ENCODE results near the gene DGKQ.

DGKQ gene

DNA sequence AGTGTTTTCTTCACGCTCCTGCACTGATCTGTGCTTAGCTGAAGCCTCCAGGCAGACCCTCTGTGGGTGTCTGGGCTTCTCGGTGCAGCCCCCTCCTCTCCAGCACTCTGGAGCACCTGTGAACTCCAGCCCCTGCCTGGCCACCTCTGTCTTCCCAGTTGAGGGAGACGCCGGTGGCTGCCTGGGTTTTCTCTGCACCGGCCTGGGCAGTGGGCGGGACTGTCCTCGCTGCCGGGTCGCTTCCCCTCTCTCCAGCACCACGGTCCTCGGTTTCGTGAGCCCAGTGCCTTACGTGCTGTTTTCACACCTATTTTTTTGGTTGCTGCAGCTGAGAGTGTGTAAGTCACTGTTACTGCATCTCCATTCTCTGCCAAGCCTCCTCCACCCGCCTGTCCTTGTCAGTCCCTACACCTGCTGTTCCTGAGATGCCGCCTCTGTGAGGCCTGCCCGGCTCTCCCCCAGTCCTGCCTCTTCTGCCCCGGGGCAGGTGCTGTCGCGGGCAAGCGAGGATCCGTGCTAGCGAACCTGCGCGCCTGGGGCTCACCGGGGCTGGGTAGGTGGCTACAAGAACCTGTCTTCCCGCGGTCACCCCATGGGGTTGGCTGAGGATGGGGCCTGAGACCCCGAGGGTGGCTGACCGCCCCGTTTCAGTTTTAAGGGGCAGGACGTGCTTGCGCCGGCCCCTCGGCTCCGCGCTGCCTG is 35.6 kb upstream of the DGKQ start:
- peak overlapping the region; percentile 62 for H3K4me3 ChIP-seq (ENCODE audit: low read depth, low read length)
- TF ChIP-seq, protein P1, sequence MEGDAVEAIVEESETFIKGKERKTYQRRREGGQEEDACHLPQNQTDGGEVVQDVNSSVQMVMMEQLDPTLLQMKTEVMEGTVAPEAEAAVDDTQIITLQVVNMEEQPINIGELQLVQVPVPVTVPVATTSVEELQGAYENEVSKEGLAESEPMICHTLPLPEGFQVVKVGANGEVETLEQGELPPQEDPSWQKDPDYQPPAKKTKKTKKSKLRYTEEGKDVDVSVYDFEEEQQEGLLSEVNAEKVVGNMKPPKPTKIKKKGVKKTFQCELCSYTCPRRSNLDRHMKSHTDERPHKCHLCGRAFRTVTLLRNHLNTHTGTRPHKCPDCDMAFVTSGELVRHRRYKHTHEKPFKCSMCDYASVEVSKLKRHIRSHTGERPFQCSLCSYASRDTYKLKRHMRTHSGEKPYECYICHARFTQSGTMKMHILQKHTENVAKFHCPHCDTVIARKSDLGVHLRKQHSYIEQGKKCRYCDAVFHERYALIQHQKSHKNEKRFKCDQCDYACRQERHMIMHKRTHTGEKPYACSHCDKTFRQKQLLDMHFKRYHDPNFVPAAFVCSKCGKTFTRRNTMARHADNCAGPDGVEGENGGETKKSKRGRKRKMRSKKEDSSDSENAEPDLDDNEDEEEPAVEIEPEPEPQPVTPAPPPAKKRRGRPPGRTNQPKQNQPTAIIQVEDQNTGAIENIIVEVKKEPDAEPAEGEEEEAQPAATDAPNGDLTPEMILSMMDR (conservative IDR thresholded peaks at IDR 0.05; ENCODE audit: low read depth, low read length): no peak
- no peak for DNase-seq (ENCODE audit: low read depth)

DNA sequence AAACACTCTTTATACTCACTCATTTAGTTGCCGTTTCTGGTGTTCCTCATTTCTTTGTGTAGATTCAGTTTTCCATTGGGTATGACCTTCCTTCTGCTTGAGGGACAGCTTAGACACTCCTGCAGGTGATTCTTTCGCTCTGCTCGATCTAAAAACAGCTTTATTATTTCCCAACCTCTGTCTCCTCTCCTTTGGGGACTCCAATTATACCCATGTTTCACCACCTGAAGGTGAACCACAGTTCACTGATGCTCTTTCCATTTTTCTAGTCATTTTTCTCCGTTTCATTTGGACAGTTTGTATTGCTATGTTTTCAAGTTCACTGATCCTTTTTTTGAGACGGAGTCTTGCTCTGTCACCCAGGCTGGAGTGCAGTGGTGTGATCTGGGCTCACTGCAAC is 33.5 kb upstream of the DGKQ start:
- TF ChIP-seq, protein P1 (conservative IDR thresholded peaks at IDR 0.05; ENCODE audit: low read depth, low read length): no peak
- no peak for DNase-seq (ENCODE audit: low read depth)

DNA sequence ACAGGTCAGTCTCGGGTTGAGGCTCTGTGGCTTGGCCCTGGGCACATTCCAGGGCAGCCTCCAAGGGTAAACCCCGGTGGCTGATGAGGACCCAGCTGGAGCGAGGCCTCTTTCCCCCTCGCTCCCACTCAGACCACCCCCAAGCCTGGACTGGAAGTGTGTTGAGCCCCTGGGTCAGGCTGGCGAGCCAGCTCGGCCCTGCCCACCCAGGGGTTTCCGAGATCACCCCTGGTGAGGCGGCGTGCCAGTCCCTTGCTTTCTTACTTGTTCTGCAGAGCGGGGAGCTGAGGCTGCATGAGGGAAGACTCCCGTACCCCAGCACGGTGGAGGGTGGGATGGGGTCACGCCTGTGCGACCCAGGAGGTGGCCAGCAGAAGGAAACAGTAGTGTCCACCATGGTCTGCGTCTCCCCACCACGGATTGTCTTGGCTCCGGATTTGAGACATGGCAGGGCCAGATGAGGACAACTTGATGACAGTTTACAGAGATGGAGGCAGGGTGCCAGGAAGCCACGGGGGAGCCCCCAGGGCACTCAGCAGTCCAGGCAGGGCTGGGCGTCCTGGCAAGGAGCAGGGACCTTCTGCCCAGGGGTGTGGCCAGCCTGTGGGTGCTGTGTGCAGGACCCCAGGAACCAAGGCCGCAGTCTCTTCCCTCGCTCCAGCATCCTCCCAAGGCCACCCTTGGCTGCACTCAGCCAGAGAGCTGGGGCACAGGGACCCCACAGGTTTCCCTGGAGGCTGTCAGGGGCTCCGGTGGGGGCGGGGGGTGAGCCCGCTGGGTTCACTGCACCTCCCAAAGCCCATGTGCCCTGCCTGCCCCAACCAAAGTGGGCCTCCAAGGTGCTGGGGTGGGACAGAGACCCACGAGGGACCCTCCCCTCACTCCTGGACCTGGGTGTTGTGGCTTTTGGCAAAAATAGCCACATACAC is 31.5 kb upstream of the DGKQ start:
- no peak overlapping the region for H3K4me3 ChIP-seq (ENCODE audit: low read depth, low read length)
- TF ChIP-seq, protein P1 (conservative IDR thresholded peaks at IDR 0.05; ENCODE audit: low read depth, low read length): no peak
- no peak for DNase-seq (ENCODE audit: low read depth)

More for the DNA sequence above, 33.5 kb upstream of the DGKQ start:
- H3K4me3 ChIP-seq (ENCODE audit: low read depth, low read length): no peak overlapping the region

DNA sequence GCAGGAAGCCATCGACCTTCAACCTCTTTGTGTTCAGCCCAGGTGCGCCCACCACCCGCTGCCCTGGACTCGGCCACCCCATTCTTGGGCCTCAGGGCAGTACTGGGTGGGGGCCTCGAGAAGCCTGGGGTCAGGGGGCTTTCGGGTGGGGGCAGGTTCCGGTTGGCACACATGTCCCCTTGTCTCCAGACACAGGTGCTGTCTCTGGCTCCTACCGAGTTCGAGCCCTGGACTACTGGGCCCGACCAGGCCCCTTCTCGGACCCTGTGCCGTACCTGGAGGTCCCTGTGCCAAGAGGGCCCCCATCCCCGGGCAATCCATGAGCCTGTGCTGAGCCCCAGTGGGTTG is 30.7 kb upstream of the DGKQ start:
- DNase-seq (ENCODE audit: low read depth): no peak
- no peak overlapping the region for H3K4me3 ChIP-seq (ENCODE audit: low read depth, low read length)
- TF ChIP-seq, protein P1 (conservative IDR thresholded peaks at IDR 0.05; ENCODE audit: low read depth, low read length): no peak

DNA sequence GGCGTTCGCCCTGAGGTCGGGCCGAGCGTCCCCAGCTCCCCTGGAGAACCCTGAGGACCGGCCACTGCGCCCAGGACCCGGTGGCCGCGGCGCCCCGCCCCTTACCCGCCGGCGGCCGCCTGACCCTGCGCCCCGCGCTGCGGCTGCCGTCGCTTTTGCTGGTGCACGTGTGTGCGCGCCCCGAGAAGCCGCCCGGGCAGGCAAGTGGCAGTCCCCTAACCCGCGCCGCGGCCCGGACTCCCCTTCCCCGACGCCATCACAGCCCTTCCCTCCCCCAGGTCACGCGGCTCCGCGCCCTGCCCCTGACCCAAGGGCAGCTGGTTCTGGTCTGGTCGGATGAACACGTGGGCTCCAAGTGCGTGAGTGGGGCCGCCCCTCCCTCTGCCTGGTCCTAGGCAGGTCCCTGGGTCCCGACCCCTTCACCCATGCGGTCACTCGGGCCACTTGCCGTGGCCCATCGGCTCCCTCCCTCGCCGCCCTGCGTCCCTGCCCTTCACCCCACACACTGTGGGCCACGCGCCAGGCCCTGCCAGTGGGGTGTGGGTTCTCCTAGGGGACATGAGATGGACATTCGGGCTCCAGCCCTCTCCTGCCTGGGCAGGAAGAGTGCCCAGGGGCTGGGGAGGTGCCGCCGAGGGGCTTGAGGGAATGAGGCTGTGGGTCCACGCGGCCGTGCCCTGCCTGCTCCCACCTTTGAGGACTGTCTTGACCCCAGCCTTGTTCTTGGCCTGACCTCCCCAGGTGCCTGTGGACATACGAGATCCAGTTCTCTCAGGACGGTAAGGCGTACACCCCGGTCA is 30.1 kb upstream of the DGKQ start:
- TF ChIP-seq, protein P1 (conservative IDR thresholded peaks at IDR 0.05; ENCODE audit: low read depth, low read length): no peak
- no peak overlapping the region for H3K4me3 ChIP-seq (ENCODE audit: low read depth, low read length)
- no peak for DNase-seq (ENCODE audit: low read depth)

DNA sequence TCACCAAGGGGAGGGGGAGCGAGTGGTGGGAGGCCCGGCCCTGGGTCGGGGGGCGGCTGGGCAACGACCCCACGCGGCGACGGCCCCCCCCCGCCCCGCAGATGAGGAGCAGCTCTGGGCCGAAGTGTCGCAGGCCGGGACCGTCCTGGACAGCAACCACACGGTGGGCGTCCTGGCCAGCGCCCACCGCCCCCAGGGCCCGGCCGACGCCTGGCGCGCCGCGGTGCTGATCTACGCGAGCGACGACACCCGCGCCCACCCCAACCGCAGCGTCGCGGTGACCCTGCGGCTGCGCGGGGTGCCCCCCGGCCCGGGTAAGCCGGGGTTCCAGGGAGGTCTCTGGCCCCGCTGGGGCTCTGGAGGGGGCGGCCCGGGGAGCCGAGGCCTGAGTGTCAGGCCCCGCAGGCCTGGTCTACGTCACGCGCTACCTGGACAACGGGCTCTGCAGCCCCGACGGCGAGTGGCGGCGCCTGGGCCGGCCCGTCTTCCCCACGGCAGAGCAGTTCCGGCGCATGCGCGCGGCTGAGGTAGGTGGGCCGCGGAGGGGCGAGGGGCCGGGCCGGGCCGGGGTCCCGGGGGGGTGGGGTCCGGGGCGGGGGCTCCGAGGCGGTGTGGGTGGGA is 29.4 kb upstream of the DGKQ start:
- no peak for DNase-seq (ENCODE audit: low read depth)
- no peak overlapping the region for H3K4me3 ChIP-seq (ENCODE audit: low read depth, low read length)
- TF ChIP-seq, protein P1 (conservative IDR thresholded peaks at IDR 0.05; ENCODE audit: low read depth, low read length): no peak
